Activated CD4-positive, alpha-beta T cell treated with anti-CD3 and anti-CD28 coated beads, Interleukin-2, amount 50 U/mL, for 16 hours (primary cell): ENCODE measurements around the gene DACT3.
"Not testable (repeated sequence)": the region's sequence is repeated elsewhere in the genome, so short reads cannot be mapped to it uniquely, and the experiment has no call there.

Source experiments
- DNase-seq: peaks from one replicate; pipeline ENCODE4 v3.0.0-alpha.2; 2020

Gene DACT3

DNA sequence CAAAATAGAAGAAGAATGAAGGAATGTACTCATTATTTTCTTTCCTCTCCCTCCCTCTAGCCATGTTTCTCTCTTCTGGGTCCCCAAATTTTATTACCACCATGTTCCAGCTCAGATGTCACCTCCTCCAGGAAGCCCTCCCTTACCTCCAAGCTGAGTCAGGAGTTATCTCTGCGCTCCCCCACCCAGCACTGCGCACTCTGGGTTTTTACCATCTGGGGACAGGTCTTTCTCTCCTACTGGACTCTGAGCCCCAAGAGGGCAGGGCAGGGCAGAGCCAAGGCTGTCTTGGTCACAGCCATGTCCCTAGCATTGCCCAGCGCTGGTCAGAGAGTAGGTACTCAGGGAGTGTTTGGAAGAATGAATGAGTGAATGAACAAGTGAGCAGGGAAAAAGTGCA is 27.9 kb downstream of the DACT3 start:
- no peak for DNase-seq

DNA sequence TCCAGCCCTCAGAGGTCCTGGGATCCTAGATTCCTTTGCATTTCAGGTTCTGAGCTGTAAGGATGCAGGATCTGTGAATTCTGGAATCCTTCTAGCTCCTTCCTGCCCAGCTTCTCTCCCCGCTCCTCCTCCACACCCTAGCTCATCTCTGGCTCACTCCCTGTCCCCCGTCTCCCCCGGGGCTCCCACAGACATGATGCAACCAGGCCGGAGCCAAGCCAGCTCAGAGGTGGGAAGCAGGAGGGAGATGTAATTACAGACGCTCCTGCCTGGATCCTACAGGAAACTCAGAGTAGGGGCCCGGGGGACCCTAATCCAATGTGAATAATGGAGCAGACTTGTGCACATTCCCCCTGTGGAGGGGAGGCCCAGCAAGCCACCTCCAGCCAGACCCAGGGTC is 29.5 kb downstream of the DACT3 start:
- no peak for DNase-seq

DNA sequence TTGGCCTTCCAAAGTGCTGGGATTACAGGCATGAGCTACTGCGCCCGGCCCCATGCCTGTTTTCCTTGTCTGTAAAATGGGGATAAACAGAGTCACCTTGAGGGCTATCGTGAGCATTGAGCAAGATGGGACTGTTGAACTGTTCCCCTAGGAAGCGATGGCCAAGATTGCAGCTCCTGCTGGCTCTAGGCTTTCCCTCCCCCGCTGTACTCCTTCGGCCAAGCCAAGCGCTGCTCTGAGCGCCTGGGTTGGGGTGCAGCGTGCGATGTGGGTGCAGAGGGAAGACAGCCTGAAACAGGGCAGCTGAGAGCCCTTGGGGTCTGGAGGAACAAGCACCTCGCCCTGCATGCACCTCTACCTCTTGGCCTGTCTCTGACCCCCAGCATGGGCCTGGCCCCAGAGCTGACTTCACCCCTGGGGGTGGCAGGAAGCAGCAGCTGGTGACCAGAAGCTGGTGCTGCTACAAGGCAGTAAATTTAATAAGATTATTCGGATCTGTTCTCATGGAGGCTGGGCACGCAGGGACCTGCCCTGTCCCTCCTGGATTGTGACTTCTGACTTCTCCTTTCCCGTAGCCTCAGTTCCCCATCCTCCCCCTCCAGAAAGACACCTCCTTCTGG is 30.3 kb downstream of the DACT3 start:
- DNase-seq = no peak

DNA sequence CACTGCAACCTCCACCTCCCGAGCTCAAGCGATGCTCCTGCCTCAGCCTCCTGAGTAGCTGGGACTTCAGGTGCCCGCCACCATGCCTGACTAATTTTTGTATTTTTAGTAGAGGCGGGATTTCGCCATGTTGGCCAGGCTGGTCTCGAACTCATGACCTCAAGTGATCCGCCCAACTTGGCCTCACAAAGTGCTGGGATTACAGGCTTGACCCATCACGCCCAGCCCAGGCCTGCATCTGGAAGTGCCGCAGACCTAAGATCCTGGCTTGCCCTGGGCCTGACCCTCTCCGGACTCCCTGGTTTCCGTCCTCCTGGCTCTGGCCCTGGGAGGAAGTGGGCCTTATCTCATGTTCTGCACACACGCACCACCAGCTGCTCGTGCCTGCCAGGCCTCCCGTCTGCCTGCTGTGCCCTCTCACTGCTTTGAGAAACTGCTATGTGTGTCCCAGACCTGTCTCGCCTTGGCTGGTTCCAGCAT is 31.4 kb downstream of the DACT3 start:
- no peak for DNase-seq

DNA sequence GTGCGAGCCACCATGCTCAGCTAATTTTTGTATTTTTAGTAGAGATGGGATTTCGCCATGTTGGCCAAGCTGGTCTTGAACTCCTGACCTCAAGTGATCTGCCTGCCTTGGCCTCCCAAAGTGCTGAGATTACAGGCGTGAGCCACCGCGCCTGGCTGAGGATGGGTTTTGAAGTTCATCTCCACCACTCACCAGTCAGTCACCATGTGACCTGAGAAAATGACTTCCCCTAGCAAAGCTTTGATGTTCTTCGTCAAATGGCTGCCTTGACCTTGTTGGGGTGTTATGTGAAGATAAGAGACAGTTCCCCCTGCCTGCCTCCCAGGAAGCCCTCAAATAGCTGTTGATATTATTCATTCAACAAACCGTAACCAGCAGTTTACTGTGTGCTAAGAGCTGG is 32.0 kb downstream of the DACT3 start:
- not testable (repeated sequence) for DNase-seq

DNA sequence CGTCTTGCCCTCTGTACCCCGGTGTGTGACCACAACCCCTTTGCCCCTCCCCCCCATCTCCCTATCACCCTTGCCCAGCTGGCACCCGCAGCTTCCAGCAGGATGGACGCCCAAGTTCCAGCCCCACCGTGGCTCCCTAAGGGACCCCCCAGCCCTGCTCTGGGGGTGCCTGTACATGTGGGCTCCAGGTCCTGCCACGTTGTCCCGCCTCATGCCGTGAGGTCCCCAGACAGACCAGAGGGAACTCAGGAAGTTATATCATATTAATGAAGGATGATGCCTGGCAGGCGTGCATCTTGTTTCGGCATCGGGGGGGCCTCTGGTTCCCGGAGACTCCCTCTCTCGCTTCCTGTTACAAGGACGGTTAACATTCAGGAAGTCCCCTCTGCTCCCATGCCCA is 34.5 kb downstream of the DACT3 start:
- DNase-seq = no peak

DNA sequence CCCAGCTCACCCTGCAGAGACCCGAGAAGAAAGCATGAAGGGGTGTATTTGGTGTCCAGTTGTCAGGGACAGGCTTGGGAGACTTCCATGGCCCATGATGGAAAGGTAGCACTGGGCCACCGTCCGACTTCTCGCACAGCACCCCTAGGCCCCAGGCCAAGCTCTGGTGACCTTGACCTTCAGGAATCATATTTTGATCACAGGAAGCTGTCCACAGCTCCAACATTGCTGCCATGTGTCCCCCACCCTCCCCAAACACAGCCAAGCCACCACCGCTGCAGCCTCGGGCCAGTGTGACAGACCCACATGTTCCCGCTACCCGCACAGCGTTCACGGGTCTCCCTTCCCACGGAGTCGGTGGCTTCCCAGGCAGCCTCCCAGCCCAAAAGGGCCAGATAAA is 35.3 kb downstream of the DACT3 start:
- DNase-seq = no peak

DNA sequence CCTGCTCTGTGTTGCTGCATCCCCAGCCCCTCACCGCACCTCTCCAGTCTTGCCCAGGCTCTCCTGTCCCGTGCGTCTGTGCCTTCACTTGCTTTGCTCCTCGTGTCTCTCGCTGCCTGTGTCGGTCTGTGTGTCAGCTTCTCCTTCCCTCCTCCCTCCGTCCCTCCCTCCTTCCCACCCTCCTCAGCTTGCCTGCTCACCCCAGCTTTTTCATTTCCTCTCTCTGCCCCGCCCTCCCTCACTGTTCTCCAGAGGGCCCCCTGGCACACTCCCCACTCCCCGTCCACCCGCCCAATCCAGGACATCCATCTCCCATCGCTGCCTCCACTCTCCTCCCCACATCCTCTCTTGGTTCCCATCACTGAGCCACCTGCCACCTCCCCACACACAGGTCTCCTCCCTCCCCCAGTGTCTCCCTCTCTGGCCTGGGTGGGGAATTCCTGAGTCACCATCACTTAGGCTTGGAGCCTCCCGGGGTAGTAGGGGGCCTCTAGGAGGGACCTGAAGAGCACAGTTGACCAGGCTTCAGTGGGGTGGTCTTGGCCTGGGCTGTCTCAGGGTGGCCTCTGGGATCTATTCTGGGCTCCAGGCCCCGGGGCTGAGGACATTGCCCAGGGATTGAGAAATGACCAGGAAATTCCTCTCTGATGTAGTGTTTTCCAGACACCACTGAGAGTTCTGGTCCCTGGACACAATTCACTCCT is 35.9 kb downstream of the DACT3 start, which contains the start of gene PTGIR:
Gene PTGIR, minus strand, starts transcription at position 132 of the 704 bp plus-strand sequence. CDS start 864 bp downstream, outside the sequence.
- DNase-seq = no peak

DNA sequence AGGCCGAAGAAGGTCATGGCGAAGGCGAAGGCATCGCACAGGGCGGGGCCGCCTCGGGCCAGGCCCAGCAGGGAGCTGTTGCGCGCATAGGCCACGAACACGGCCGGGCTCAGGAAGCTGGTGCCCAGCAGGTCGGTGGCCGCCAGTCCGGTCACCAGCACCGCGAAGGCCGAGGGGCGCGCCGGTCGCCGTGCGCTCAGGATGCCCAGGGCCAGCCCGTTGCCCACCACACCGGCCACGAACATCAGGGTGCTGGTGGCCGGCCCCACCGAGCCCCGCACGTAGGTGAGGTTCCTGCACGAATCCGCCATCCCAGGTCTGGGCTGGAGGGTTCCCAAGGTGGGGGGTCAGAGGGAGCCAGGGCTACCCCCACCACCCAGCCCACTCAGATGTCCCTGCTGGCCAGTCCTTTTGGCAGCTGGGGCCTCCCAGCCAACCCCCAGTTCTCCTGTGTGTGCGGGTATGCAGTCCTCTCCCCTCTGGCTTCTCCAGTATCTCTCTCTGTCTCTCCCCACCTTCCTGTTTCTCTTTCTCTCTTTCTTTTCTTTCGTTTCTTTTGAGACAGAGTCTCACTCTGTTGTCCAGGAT is 37.0 kb downstream of the DACT3 start:
- no peak for DNase-seq

DNA sequence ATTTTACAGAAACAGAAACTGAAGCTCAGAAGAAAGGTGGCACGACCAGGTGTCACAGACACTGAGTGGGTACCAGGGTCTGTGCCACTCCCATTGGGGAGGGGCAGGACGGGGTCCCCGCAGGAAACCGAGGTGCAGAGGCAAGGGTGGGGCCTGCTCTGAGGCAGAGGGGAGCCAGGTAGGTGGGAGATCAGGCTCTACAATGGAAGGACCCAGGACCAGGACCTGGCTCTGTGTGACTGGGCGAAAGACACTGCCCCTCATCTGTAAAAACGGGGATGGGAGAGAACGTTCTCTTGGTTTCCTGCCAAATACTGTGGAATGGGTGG is 38.9 kb downstream of the DACT3 start:
- DNase-seq = no peak

DNA sequence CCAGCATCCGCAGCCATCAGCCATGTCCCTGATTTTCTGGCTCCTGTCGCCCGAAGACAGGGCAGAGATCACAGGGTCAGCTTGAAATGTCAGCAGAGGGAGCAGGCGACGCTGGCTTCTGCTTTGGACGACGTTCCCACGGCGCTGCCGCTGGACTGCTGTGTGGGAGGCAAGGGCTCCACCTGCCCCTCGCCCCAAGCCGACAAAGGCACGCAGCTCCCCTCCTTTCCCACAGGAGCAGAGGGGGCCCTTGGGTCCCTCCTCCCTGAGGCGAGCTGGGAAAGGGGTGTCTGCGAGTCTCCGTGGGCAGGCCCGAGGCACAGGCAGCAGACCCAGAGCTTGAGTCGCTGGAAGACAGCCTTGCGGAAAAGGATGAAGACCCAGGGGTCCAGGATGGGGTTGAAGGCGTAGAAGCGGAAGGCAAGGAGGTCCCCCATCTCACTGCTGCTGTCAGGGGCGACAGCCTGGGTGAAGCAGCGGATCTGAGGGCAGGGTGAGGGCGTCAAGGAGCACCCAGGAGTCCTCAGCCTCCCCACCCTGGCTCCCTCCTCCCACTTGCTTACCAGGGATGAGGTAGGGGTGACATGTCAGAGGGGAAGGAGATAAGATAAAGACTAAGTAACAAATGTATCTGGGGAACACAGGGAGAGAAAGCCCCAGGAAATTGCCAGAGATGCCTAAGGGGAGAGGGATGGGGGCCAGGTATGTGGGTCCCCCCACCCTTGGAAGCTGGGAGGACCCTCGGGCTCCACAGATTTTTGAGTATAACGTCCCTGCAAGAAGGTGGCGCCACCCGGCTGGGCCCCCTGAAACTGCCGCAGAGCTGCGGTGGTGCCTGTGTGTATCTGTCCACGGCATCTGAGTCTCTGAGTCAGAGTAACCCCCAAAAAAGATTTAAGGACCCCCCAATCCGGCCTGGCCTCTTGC is 39.5 kb downstream of the DACT3 start:
- no peak for DNase-seq

DNA sequence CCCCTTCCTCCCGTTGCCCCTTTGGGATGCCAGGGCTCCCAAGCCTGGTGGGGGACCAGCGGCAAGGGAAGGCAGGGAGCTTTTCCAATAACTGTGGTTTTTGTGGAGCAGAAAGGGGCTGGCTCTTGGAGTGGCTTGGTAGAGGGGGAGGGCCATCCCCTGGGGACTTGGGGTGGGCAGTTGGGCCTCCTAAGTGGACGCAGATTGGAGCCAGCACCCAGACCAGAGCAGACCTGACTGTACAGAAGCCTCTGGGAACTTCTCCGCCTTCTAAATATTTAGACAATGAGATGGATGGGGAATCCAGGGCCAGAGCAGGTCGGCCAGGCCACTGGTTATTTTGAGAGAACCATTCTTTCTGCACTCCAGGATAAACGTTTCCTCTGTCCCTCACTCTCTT is 40.3 kb downstream of the DACT3 start:
- DNase-seq = no peak

DNA sequence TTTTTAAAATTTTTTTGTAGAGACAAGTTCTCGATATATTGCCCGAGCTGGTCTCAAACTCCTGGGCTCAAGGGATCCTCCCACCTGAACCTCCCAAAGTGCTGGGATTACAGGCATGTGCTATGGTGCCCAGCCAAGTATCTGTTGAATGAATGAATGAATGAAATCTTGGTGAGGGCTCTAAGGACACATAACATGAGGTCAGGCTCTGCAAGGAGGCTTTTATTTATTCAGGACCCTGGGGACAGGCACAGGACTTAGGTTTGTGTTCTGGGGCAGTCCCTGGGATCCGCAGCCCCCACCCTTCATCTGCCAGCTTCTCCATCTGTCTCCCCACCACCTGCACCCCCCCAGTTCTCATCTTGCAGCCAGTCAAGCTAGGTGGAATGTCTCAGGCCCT is 40.7 kb downstream of the DACT3 start:
- no peak for DNase-seq

DNA sequence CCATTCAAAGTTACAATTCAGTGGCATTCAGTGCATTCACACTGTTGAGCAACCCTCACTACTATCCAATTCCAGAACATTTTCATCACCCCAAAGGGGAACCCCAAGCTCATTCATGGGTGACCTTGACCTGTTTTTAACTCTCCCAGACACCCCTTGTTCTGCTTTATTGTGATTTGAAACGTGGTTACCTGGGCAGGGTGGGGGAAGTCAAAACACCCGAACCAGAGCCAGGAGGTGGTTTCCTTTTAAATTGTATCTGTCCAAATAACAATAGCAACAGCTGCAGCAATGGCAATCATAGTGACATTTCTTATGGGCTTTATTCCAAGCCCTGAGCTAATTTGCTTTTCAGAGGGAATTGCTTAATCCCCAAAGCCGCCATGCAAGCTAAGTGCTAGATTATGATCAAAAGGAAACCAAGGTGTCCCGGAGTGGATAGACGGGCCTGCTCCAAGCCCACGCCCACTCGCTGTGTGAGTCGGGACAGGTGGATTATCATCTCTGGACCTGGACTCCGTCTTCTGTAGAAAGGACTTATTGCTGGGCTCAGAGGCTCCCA is 42.2 kb downstream of the DACT3 start:
- no peak for DNase-seq

DNA sequence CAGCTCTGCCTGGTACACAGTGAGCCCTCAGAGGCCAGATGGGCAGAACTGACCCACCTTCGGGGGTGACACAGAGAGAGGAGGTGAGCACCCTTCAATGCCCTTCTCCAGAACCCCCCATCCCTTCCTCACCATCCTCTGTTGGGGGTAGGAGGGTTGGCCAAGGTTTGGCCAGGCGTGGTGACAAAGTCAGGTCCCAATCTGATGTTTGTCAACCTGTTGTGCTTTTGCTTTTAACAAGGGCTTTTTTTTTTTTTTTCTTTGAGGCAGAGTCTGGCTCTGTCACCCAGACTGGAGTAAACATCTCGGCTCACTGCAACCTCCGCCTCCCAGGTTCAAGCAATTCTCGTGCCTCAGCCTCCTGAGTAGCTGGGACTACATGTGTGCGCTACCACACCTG is 43.4 kb downstream of the DACT3 start:
- DNase-seq = no peak

DNA sequence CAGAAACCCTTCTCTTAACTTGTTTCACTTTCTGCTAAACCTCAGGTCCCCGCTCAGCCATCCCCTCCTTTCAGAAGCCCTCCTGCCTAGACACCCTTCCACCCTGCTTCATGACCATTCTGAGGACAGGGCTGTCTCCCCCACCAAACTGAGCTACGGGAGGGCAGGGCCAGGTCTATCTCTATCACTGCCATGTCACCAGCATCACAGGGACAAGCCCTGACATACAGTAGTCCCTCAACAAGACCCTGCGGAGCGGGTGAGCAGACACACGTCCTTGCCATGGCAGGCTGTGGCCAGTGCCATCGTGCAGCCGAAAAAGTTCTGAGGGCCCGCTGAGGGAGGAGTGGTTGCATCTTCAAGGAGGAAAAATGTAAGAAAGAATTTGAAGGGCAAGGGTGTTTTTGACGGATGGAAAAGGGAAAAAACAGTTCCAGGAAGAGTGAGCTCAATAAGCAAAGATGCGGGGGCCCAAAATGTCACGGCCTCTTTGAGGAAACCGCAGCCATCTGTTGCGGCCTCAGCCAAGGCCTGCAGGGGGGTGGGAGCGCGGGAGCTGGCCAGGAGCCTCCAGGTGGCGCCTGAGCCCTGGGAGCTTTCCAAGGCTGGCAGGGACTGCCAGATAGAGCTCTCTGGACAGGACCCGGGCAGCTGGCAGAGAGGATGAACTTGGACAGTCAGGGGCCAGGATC is 44.2 kb downstream of the DACT3 start:
- peak; percentile 43 for DNase-seq

DNA sequence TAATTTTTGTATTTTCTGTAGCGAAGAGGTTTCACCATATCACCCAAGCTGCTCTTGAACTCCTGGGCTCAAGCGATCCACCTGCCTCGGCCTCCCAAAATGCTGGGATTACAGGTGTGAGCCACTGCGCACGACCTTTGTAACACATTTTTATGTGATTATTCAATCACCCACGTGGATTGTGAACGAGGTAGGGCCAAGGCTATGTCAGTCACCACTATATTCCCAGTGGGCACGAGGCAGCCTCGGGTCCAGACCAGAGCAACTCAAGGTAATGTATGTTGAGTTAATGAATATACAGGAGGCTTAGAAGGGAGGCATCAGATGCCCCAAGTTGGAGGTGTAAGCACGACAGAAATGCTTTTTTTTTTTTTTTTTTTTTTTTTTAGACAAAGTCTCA is 45.0 kb downstream of the DACT3 start:
- no peak for DNase-seq

DNA sequence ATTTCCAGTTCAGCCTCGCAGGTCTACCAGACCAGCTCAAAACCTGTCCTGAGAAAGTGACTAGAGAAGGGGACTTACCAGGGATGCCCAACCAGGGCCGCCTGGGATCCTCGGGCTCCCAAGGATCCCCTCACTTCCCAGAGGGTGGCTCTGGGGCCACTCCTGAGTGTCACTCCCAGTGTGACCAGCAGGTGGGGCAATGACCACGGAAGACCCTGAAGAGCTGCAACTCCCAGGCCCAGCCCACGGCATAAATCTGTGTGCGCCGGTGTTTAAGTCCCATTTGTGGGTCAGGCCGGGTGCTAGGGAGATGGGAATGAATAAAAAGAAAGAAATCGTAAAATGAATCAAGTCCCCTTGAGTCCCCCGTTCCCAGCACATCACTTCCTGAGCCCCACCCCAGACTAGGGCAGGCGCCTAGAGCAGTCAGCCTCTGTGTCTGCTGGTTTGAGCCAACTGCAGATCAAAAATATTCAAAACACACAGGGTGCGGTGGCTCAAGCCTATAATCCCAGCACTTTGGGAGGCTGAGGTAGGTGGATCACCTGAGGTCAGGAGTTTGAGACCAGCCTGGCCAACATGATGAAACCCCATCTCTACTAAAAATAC is 46.8 kb downstream of the DACT3 start:
- DNase-seq = peak; percentile 79

DNA sequence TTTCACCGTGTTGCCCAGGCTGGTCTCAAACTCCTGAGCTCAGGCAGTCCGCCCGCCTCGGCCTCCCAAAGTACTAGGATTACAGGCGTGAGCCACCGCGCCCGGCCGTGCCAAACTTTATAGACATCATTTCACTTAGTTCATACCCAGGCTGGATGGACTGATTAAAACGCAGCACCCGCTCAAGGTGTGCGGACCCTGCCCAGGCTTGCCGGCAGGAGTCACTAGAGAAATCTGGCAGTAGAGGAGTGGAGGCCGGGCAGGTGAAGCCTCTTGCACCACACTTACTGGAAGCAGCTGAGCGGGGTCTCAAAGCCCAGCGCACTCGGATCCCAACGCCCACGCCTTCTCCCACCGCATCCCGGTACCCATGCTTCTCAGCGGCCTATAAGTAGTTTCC is 47.5 kb downstream of the DACT3 start:
- DNase-seq = no peak

DNA sequence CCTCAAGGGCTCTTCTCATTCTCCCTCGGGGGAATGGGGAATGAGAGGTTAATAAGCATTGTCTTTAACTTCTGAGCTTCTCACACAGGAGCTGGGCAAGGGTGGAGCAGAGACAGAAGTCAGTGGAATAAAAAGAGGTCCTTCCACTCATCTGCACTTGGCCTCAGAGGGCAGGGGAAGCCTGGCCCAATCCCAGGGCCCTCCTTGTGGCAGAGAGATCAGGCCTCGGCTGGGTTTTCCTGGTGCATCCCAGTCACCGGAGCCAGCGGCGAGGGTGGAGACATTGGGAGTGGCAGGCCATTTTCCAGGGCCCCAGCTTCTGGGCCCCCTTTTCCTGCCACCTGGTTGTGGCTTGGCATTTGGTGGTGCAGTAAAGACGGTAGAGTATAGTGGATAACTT is 49.2 kb downstream of the DACT3 start:
- no peak for DNase-seq

DNA sequence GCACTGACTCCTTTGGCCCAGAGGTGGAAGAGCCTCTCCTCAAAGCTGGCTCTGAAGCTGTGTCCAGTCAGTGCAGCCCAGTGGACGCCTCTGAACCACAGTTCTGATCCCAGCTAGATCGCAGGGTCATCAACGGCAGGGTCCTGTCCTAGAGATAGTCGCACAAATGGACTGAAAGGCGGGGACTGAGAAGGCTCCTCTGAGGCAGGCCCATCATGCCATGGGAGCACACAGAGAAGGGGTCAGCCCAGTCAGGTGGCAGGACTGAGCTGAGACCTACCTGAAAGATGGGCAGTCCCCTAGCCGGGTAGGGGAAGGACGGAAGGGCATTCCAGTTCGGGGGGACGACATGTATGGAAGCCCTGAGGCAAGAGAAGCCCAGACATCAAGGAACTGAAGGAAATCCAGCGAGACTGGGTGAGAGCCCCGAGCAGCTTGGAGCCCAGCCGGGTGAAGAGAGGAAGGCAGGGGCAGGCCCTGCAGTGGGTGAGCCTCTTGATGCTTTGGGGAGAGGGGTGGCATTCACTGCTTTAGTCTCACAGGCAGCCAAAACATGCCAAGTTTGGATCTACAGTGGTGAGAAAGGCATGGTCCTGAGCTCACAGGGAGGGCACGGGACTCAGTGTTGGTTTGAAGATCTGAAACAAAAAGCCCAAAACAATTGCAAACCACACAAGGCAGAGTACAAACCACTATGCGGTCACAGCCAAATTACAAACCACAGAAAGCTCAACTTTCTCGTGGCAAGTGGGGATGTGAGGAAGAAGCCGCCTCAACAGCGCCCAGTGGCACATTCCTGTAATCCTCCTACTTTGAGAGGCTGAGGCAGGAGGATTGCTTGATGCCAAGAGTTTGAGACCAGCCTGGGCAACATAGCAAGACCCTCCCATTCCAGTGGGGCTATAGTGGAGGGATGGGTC is 49.9 kb downstream of the DACT3 start:
- DNase-seq = peak; percentile 49
